HepG2 (cell line): Measurements from ENCODE around the gene CKAP2L. TPM values are rescaled to one million over a fixed set of nuclear protein-coding genes. Genes with fewer than 3 reads are reported as not detected.

Experiments used
- CHCHD3 ChIP-seq: sonication (generic); formaldehyde crosslinking; IDR thresholded peaks from 2 replicates; pipeline ENCODE4 v1.8.0; 2022; ENCODE audit warnings: mild to moderate bottlenecking, missing genetic modification reagents, moderate library complexity
- FOXO1 ChIP-seq: sonication (generic); formaldehyde crosslinking; IDR thresholded peaks from 2 replicates; pipeline ENCODE4 v1.4.0; 2020; ENCODE audit warnings: missing genetic modification reagents
- HNRNPLL ChIP-seq: fragments of 200-400 bp; formaldehyde crosslinking; IDR thresholded peaks from 2 replicates; pipeline ENCODE4 v1.6.1; 2017; ENCODE audit warnings: mild to moderate bottlenecking, low read depth, low read length; ENCODE audit not compliant: poor library complexity, severe bottlenecking
- HOXA9 ChIP-seq: sonication (generic); formaldehyde crosslinking; IDR thresholded peaks from 2 replicates; pipeline ENCODE4 v1.8.1; 2022; ENCODE audit warnings: missing genetic modification reagents, mild to moderate bottlenecking, moderate library complexity, borderline replicate concordance
- KDM5B ChIP-seq: sonication (generic); formaldehyde crosslinking; IDR thresholded peaks from 2 replicates; pipeline ENCODE4 v1.4.0; 2020; ENCODE audit warnings: missing genetic modification reagents, mild to moderate bottlenecking, borderline replicate concordance
- KLF6 ChIP-seq: IDR thresholded peaks from 2 replicates; pipeline ENCODE4 v1.8.0; 2016; ENCODE audit warnings: missing biosample characterization, missing genetic modification reagents
- MAFK ChIP-seq, 2 experiments: IDR thresholded peaks in 1 of 2; conservative IDR thresholded peaks in 1 of 2; 2 replicates each; pipeline ENCODE4 v1.6.1; 2011; ENCODE audit warnings: improper control_type of control experiment in 2 of 2, low read length in 2 of 2
- PAX8 ChIP-seq: sonication (generic); formaldehyde crosslinking; IDR thresholded peaks from 2 replicates; pipeline ENCODE4 v1.8.0; 2022; ENCODE audit warnings: mild to moderate bottlenecking, missing genetic modification reagents, borderline replicate concordance
- RBM39 ChIP-seq: fragments of 200-400 bp; formaldehyde crosslinking; IDR thresholded peaks from one replicate; pipeline ENCODE4 v1.6.1; 2018; ENCODE audit warnings: antibody characterized with exemption, mild to moderate bottlenecking, low read depth, low read length; ENCODE audit not compliant: poor library complexity, severe bottlenecking
- SMAD3 ChIP-seq: sonication (generic); formaldehyde crosslinking; IDR thresholded peaks from 2 replicates; pipeline ENCODE4 v1.4.0; 2020; ENCODE audit warnings: missing genetic modification reagents
- THAP11 ChIP-seq: IDR thresholded peaks from 2 replicates; pipeline ENCODE4 v1.6.1; 2016; ENCODE audit warnings: missing biosample characterization, missing genetic modification reagents
- U2AF2 ChIP-seq: fragments of 200-400 bp; formaldehyde crosslinking; IDR thresholded peaks from 2 replicates; pipeline ENCODE4 v1.6.1; 2017; ENCODE audit warnings: low read depth, mild to moderate bottlenecking, low read length
- ZBTB20 ChIP-seq: sonication (generic); formaldehyde crosslinking; IDR thresholded peaks from 2 replicates; pipeline ENCODE4 v1.8.1; 2023; ENCODE audit warnings: missing genetic modification reagents, low read depth, mild to moderate bottlenecking, borderline replicate concordance
- ZNF317 ChIP-seq: sonication (generic); formaldehyde crosslinking; IDR thresholded peaks from 2 replicates; pipeline ENCODE4 v1.5.0; 2020; ENCODE audit warnings: mild to moderate bottlenecking, missing genetic modification reagents
- ZNF382 ChIP-seq: sonication (generic); formaldehyde crosslinking; IDR thresholded peaks from 2 replicates; pipeline ENCODE4 v1.5.0; 2020; ENCODE audit warnings: missing genetic modification reagents, mild to moderate bottlenecking, borderline replicate concordance
- ZNF430 ChIP-seq: sonication (generic); formaldehyde crosslinking; IDR thresholded peaks from 2 replicates; pipeline ENCODE4 v1.9.0; 2021; ENCODE audit warnings: mild to moderate bottlenecking, missing genetic modification reagents
- ZZZ3 ChIP-seq: sonication (generic); formaldehyde crosslinking; IDR thresholded peaks from 2 replicates; pipeline ENCODE4 v1.4.0; 2020; ENCODE audit warnings: missing genetic modification reagents, mild to moderate bottlenecking, borderline replicate concordance
- polyA plus RNA-seq, 8 experiments: library from polyadenylated mRNA; depleted of rRNA in 3 of 8; stranded (reverse) in 7 of 8; unstranded in 1 of 8; fragments of >200 nt; fragmentation: Illumina TruSeq in 4 of 8; extraction: Trizol in 4 of 8; gene quantifications; 2 replicates each; pipeline versions ENCODE4 v1.2.1 to v1.2.3, GENCODE V29; 2011 to 2016; ENCODE audit warnings: low read depth in 4 of 8, missing spikeins in 1 of 8, mixed read lengths in 1 of 8; ENCODE audit not compliant: insufficient read depth in 1 of 8
- total RNA-seq, 5 experiments: library from RNA; depleted of rRNA; stranded (reverse); fragments of >200 nt; fragmentation: Illumina TruSeq; extraction: Trizol; gene quantifications; 2 replicates each; pipeline ENCODE4 v1.2.3, GENCODE V29; 2016; ENCODE audit warnings: low read depth in 1 of 5
- TF ChIP-seq, protein P1 (sequence below), 2 experiments: sonication (generic) in 1 of 2; formaldehyde crosslinking in 1 of 2; IDR thresholded peaks; 2 replicates each; pipeline versions ENCODE4 v1.4.0 to v1.6.1; 2018 to 2020; ENCODE audit warnings: missing genetic modification reagents in 2 of 2, borderline replicate concordance in 1 of 2, low read depth in 1 of 2, mild to moderate bottlenecking in 1 of 2, missing biosample characterization in 1 of 2
- TF ChIP-seq, protein P2 (sequence below): sonication (generic); formaldehyde crosslinking; IDR thresholded peaks from 2 replicates; pipeline ENCODE4 v1.5.0; 2020; ENCODE audit warnings: missing genetic modification reagents
- TF ChIP-seq, protein P3 (sequence below): sonication (generic); formaldehyde crosslinking; IDR thresholded peaks from 2 replicates; pipeline ENCODE4 v1.5.0; 2020; ENCODE audit warnings: missing genetic modification reagents, mild to moderate bottlenecking, borderline replicate concordance
- TF ChIP-seq, protein P4 (sequence below): sonication (generic); formaldehyde crosslinking; IDR thresholded peaks from 2 replicates; pipeline ENCODE4 v1.8.0; 2022; ENCODE audit warnings: missing genetic modification reagents, mild to moderate bottlenecking, borderline replicate concordance

The CKAP2L gene
- total and polyA plus RNA-seq, 2 of the 13 experiments (the other 11 are each of a cell fraction or from before 2014, with no cell fraction given), result 7.1 to 9.5 TPM

DNA sequence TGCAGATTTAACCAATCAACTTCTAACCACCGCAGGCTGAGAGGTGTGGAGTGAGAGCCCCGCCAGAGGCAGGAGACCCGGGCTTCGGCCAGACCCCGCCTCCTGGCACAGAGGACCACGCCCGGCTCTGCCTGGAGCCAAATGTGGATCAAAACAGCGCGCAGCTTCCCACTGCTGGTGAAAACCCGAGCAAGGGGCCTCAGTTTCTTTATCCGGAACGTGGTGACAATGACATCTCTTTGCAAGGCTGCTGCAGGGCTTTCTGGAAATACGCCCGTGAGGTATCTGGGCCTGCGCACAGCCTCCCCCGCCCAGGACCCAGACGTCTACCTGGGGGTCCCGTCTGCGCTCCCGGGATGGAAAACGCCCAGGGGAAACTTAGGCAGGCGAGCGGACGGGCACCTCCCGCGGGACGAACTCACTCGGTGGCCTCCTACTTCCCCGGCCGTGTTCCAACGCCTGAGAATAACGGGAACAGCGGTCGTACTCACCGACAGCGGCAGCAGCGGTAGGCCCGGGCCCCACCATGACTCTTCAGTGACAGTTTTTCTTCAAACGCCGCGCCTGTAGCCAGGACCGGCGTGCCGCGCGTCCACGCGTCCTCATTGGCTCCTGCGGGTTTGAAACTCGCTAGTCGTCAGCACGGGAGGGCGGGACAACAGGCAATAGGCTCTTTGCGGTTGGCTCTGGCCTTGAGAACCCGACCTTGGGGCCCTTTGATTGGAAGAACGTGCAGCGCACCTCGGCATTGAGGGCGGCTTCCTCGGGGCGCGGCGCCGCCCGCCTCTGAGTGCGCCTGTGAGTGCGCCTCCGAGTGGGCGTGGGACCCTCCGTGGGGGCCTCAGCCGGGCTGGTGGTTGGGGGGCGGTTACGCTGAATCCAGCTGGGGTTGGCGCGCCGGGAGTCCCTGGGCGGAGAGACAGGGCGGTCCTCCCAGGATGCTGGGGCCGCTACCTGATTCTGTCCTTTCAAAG, at the start of gene CKAP2L (continued):
- TF ChIP-seq, protein P1, sequence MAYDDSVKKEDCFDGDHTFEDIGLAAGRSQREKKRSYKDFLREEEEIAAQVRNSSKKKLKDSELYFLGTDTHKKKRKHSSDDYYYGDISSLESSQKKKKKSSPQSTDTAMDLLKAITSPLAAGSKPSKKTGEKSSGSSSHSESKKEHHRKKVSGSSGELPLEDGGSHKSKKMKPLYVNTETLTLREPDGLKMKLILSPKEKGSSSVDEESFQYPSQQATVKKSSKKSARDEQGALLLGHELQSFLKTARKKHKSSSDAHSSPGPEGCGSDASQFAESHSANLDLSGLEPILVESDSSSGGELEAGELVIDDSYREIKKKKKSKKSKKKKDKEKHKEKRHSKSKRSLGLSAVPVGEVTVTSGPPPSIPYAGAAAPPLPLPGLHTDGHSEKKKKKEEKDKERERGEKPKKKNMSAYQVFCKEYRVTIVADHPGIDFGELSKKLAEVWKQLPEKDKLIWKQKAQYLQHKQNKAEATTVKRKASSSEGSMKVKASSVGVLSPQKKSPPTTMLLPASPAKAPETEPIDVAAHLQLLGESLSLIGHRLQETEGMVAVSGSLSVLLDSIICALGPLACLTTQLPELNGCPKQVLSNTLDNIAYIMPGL (CRISPR knock-in tag; IDR thresholded peaks at IDR 0.05; ENCODE audit: borderline replicate concordance in 1 of 2, low read depth in 1 of 2), result peak; percentile 51 to 67; a peak in 3 of 4 replicates
- TF ChIP-seq RBM39 (peak; percentile 87), MAFK (conservative IDR thresholded peaks at IDR 0.05 in 1 of 2, IDR thresholded peaks at IDR 0.05 in 1 of 2; ENCODE audit: low read length in 2 of 2) (0 out of 4 replicates have a peak, but pooled peaks of 1 of the 2 experiments have one; percentile 12), ZZZ3 (0 out of 2 replicates have a peak, but pooled peaks have one; percentile 44), FOXO1 (CRISPR knock-in tag) (no peak), U2AF2 (no peak), HOXA9 (CRISPR knock-in tag) (peak; percentile 97; the same call in 1 of the 2 replicates), ZNF430 (0 out of 2 replicates have a peak, but pooled peaks have one; percentile 77), ZNF382 (CRISPR knock-in tag) (no peak), THAP11 (CRISPR knock-in tag) (peak; percentile 82), SMAD3 (CRISPR knock-in tag) (no peak), HNRNPLL (peak; percentile 77), KDM5B (CRISPR knock-in tag) (peak; percentile 81; the same call in 1 of the 2 replicates), PAX8 (CRISPR knock-in tag) (no peak), CHCHD3 (CRISPR knock-in tag) (peak; percentile 100), ZNF317 (CRISPR knock-in tag) (0 out of 2 replicates have a peak, but pooled peaks have one; percentile 28), KLF6 (CRISPR knock-in tag) (0 out of 2 replicates have a peak, but pooled peaks have one; percentile 64), ZBTB20 (peak; percentile 75; the same call in 1 of the 2 replicates)
- TF ChIP-seq, protein P2, sequence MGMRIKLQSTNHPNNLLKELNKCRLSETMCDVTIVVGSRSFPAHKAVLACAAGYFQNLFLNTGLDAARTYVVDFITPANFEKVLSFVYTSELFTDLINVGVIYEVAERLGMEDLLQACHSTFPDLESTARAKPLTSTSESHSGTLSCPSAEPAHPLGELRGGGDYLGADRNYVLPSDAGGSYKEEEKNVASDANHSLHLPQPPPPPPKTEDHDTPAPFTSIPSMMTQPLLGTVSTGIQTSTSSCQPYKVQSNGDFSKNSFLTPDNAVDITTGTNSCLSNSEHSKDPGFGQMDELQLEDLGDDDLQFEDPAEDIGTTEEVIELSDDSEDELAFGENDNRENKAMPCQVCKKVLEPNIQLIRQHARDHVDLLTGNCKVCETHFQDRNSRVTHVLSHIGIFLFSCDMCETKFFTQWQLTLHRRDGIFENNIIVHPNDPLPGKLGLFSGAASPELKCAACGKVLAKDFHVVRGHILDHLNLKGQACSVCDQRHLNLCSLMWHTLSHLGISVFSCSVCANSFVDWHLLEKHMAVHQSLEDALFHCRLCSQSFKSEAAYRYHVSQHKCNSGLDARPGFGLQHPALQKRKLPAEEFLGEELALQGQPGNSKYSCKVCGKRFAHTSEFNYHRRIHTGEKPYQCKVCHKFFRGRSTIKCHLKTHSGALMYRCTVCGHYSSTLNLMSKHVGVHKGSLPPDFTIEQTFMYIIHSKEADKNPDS (CRISPR knock-in tag), result no peak
- TF ChIP-seq, protein P3, sequence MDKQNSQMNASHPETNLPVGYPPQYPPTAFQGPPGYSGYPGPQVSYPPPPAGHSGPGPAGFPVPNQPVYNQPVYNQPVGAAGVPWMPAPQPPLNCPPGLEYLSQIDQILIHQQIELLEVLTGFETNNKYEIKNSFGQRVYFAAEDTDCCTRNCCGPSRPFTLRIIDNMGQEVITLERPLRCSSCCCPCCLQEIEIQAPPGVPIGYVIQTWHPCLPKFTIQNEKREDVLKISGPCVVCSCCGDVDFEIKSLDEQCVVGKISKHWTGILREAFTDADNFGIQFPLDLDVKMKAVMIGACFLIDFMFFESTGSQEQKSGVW (CRISPR knock-in tag), result no peak
- TF ChIP-seq, protein P4, sequence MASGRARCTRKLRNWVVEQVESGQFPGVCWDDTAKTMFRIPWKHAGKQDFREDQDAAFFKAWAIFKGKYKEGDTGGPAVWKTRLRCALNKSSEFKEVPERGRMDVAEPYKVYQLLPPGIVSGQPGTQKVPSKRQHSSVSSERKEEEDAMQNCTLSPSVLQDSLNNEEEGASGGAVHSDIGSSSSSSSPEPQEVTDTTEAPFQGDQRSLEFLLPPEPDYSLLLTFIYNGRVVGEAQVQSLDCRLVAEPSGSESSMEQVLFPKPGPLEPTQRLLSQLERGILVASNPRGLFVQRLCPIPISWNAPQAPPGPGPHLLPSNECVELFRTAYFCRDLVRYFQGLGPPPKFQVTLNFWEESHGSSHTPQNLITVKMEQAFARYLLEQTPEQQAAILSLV (CRISPR knock-in tag), result no peak; the same call in 1 of the 2 replicates
